ENCODE data around the gene DUSP18. TPM values are rescaled to one million over a fixed set of nuclear protein-coding genes. Genes with fewer than 3 reads are reported as not detected.
A peak's percentile ranks its signal among the peaks of the same experiment; 100 is the strongest.
"Not testable (repeated sequence)": the region's sequence is repeated elsewhere in the genome, so short reads cannot be mapped to it uniquely, and the experiment has no call there.

DUSP18 gene
- total RNA-seq (4.9 and 7.4 TPM in 2 replicates), polyA plus RNA-seq (10.8 and 14.9 TPM in 2 replicates), polyA minus RNA-seq (ENCODE audit: low replicate concordance) (45.1 and 63.2 TPM in 2 replicates)
- 6.8 and 6.9 TPM in 2 replicates for polyA plus RNA-seq (2012)

DNA sequence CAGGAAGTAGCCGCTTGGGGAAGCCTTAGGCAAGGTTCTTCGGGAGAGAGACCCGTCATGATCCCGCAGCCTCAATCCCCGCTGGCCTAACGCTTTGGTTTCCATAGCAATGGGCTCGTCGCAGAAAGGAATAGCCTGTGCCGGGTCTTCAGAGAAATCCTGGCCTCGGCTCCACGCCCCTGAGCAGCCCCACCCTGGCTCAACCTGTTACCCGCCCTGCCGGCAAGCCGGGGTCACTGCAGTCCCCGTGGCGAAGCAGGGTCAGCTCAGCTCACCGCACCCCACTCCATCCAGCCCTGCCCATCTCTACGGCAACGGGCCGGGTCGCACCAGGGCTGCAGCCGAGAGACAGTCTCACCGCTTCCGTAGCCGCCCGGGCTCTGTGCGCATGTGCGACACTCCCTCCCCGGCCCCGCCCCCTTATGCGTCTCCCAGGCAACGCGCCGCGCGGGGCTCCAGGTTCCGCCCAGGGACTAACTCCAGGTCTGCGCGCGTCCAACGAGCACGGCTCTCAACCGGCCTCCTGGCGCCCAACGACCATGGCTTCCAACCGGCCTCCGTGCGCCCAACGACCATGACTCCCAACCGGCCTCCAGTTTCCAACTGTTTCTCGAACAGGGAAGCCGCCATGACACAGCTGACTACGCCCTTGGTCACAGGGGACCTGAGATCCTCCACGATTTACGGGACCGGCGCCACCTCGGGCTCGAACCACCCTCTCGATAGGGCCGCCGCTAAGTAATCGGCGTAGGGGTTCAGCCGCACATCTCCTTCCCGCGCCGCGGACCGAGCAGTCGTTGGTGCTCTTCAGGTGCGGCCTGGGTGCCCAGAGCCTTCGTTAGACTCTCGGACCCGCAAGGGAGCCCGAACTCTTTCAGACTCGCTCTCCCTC is at the start of gene DUSP18:
Gene DUSP18 (minus strand): TSS at position 382 of the 892 bp plus-strand sequence. CDS start 3,872 bp downstream, outside the sequence.
- Histone ChIP-seq H3K27ac (ENCODE audit: insufficient read depth, low read length) (peak within 1 kb of the TSS; percentile 84), H3K79me2 (ENCODE audit: control insufficient read depth, insufficient read depth, low read length) (no peaks in the 10 kb centered on the region), H3K4me1 (ENCODE audit: control insufficient read depth, extremely low read depth, insufficient read depth, low read length) (peaks cover 2% of the 10 kb centered on the region), H3K27me3 (ENCODE audit: control insufficient read depth, insufficient read depth, low read length) (no peaks in the 10 kb centered on the region), H3K9me3 (ENCODE audit: control insufficient read depth, insufficient read depth, low read depth, low read length) (no peaks in the 10 kb centered on the region), H4K20me1 (ENCODE audit: control insufficient read depth, extremely low read depth, insufficient read depth, low read length) (no peaks in the 10 kb centered on the region), H3K4me3 (replicated peaks in 1 of 4; ENCODE audit: control extremely low read depth in 1 of 4, insufficient read depth in 1 of 4, low read depth in 3 of 4, low read length in 4 of 4) (peak within 1 kb of the TSS; percentile 54 to 83 (median 68)), H3K9ac (ENCODE audit: insufficient read depth, low read length) (peak within 1 kb of the TSS; percentile 84), H3K36me3 (ENCODE audit: control insufficient read depth, insufficient read depth, low read length) (peaks cover 2% of the 10 kb centered on the region), H3K4me2 (ENCODE audit: extremely low read depth, insufficient read depth, low read length) (peak within 1 kb of the TSS; percentile 98), H2AFZ (ENCODE audit: low read length) (peak within 1 kb of the TSS; percentile 97)
- DNase-seq (ENCODE audit: low read depth in 2 of 2) = peak; percentile 84 to 88
- no peak for TF ChIP-seq EZH2 (IDR thresholded peaks at IDR 0.05; ENCODE audit: low read length, missing control alignments)
- TF ChIP-seq, protein P1, sequence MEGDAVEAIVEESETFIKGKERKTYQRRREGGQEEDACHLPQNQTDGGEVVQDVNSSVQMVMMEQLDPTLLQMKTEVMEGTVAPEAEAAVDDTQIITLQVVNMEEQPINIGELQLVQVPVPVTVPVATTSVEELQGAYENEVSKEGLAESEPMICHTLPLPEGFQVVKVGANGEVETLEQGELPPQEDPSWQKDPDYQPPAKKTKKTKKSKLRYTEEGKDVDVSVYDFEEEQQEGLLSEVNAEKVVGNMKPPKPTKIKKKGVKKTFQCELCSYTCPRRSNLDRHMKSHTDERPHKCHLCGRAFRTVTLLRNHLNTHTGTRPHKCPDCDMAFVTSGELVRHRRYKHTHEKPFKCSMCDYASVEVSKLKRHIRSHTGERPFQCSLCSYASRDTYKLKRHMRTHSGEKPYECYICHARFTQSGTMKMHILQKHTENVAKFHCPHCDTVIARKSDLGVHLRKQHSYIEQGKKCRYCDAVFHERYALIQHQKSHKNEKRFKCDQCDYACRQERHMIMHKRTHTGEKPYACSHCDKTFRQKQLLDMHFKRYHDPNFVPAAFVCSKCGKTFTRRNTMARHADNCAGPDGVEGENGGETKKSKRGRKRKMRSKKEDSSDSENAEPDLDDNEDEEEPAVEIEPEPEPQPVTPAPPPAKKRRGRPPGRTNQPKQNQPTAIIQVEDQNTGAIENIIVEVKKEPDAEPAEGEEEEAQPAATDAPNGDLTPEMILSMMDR (conservative IDR thresholded peaks at IDR 0.05 in 1 of 2, IDR thresholded peaks at IDR 0.05 in 1 of 2; ENCODE audit: low read depth in 1 of 2, low read length in 2 of 2) = peak; percentile 23 to 37

DNA sequence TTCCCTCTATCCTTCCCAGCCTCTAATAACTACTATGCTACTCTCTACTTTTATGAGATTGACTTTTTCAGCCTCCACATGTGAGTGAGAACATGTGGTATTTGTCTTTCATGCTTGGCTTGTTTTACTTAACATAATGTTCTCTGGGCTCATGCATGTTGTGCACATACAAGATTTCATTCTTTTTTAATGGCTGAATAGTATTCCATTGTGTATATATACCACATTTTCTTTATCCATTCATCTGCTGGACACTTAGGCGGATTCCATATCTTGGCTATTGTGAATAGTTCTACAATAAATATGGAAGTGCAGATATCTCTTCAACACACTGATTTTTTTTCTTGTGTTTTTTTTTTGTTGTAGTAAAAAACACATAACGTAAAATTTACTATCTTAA is 46.4 kb upstream of the DUSP18 start:
- no peak overlapping the region for H3K4me3 ChIP-seq (replicated peaks in 1 of 4; ENCODE audit: control extremely low read depth in 1 of 4, insufficient read depth in 1 of 4, low read depth in 3 of 4, low read length in 4 of 4)
- TF ChIP-seq EZH2 (IDR thresholded peaks at IDR 0.05; ENCODE audit: low read length, missing control alignments) = no peak
- TF ChIP-seq, protein P1 (conservative IDR thresholded peaks at IDR 0.05 in 1 of 2, IDR thresholded peaks at IDR 0.05 in 1 of 2; ENCODE audit: low read depth in 1 of 2, low read length in 2 of 2) = no peak

DNA sequence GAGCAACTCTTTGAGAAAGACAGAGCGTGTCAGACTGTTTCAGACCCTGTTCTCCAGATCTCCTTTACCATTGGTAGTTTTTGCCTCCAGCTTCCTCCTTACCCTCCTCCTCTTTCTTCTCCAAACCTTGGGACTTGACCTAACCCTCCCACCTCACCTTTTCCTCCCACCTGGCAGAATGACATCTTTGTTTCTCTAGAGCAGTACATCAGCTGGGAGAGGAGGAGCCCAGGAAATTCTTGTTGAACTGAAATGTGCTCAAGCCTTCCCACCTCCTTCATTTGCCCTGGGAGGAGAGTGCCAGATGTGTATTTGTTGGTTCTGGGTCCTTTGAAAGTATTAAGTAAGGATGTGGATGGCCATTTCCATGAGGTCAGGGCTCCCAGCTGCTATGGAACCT is 44.4 kb upstream of the DUSP18 start:
- Histone ChIP-seq H3K27ac (ENCODE audit: insufficient read depth, low read length) (no peak overlapping the region), H3K9me3 (ENCODE audit: control insufficient read depth, insufficient read depth, low read depth, low read length) (no peaks in the 10 kb centered on the region), H2AFZ (ENCODE audit: low read length) (no peak overlapping the region), H3K9ac (ENCODE audit: insufficient read depth, low read length) (no peak overlapping the region), H3K36me3 (ENCODE audit: control insufficient read depth, insufficient read depth, low read length) (no peaks in the 10 kb centered on the region), H3K79me2 (ENCODE audit: control insufficient read depth, insufficient read depth, low read length) (no peaks in the 10 kb centered on the region), H3K4me1 (ENCODE audit: control insufficient read depth, extremely low read depth, insufficient read depth, low read length) (no peaks in the 10 kb centered on the region), H3K27me3 (ENCODE audit: control insufficient read depth, insufficient read depth, low read length) (no peaks in the 10 kb centered on the region), H3K4me2 (ENCODE audit: extremely low read depth, insufficient read depth, low read length) (no peak overlapping the region), H4K20me1 (ENCODE audit: control insufficient read depth, extremely low read depth, insufficient read depth, low read length) (no peaks in the 10 kb centered on the region), H3K4me3 (replicated peaks in 1 of 4; ENCODE audit: control extremely low read depth in 1 of 4, insufficient read depth in 1 of 4, low read depth in 3 of 4, low read length in 4 of 4) (no peak overlapping the region)
- no peak for DNase-seq (ENCODE audit: low read depth in 2 of 2)
- TF ChIP-seq EZH2 (IDR thresholded peaks at IDR 0.05; ENCODE audit: low read length, missing control alignments) = no peak

More for the DNA sequence above, 46.4 kb upstream of the DUSP18 start:
- no peak for DNase-seq (ENCODE audit: low read depth in 2 of 2)
- Histone ChIP-seq H3K27me3 (ENCODE audit: control insufficient read depth, insufficient read depth, low read length) (no peaks in the 10 kb centered on the region), H3K9me3 (ENCODE audit: control insufficient read depth, insufficient read depth, low read depth, low read length) (no peaks in the 10 kb centered on the region), H3K27ac (ENCODE audit: insufficient read depth, low read length) (no peak overlapping the region), H3K36me3 (ENCODE audit: control insufficient read depth, insufficient read depth, low read length) (no peaks in the 10 kb centered on the region), H2AFZ (ENCODE audit: low read length) (no peak overlapping the region), H3K79me2 (ENCODE audit: control insufficient read depth, insufficient read depth, low read length) (no peaks in the 10 kb centered on the region), H3K9ac (ENCODE audit: insufficient read depth, low read length) (no peak overlapping the region), H3K4me2 (ENCODE audit: extremely low read depth, insufficient read depth, low read length) (no peak overlapping the region), H3K4me1 (ENCODE audit: control insufficient read depth, extremely low read depth, insufficient read depth, low read length) (peaks cover 5% of the 10 kb centered on the region), H4K20me1 (ENCODE audit: control insufficient read depth, extremely low read depth, insufficient read depth, low read length) (no peaks in the 10 kb centered on the region)

DNA sequence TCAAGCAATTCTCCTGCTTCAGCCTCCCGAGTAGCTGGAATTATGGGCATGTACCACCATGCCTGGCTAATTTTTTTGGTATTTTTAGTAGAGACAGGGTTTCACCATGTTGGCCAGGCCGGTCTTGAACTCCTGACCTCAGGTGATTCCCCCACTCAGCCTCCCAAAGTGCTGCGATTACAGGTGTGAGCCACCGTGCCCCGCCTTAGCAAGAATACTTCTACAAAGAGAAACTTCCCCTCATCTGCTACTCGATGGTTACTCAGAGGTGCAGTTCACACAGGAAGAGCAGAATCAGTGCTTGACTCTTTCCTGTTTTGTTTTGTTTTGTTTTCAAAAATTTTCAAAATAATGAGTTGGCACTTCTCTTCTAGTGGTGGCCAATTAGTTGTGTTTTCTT is 42.3 kb upstream of the DUSP18 start:
- not testable (repeated sequence) for H3K27me3 ChIP-seq (ENCODE audit: control insufficient read depth, insufficient read depth, low read length); DNase-seq (ENCODE audit: low read depth in 2 of 2); H2AFZ ChIP-seq (ENCODE audit: low read length); H3K79me2 ChIP-seq (ENCODE audit: control insufficient read depth, insufficient read depth, low read length); H3K4me2 ChIP-seq (ENCODE audit: extremely low read depth, insufficient read depth, low read length); H3K27ac ChIP-seq (ENCODE audit: insufficient read depth, low read length); H3K4me3 ChIP-seq (replicated peaks in 1 of 4; ENCODE audit: control extremely low read depth in 1 of 4, insufficient read depth in 1 of 4, low read depth in 3 of 4, low read length in 4 of 4); H4K20me1 ChIP-seq (ENCODE audit: control insufficient read depth, extremely low read depth, insufficient read depth, low read length); H3K36me3 ChIP-seq (ENCODE audit: control insufficient read depth, insufficient read depth, low read length); H3K9ac ChIP-seq (ENCODE audit: insufficient read depth, low read length); H3K4me1 ChIP-seq (ENCODE audit: control insufficient read depth, extremely low read depth, insufficient read depth, low read length); H3K9me3 ChIP-seq (ENCODE audit: control insufficient read depth, insufficient read depth, low read depth, low read length)
